Kidney epithelial cell (primary cell): Measurements from ENCODE around the gene CCDC169. TPM values are rescaled to one million over a fixed set of nuclear protein-coding genes. Genes with fewer than 3 reads are reported as not detected.

ENCODE experiments used
- DNase-seq: peaks from one replicate; pipeline ENCODE4 v3.0.0-alpha.2; 2010; ENCODE audit warnings: low read depth
- H3K27me3 ChIP-seq: 2 replicates; pipeline ENCODE4 v1.6.0; 2011; ENCODE audit warnings: low read length; ENCODE audit not compliant: control insufficient read depth, insufficient read depth
- H3K36me3 ChIP-seq: 2 replicates; pipeline ENCODE4 v1.5.1; 2011; ENCODE audit warnings: low read length; ENCODE audit not compliant: control insufficient read depth, insufficient read depth
- H3K4me3 ChIP-seq: 2 replicates; pipeline ENCODE4 v1.5.1; 2011; ENCODE audit warnings: low read depth, mild to moderate bottlenecking, control low read depth, low read length
- CTCF ChIP-seq: IDR thresholded peaks from 2 replicates; pipeline ENCODE4 v1.5.1; 2011; ENCODE audit warnings: mild to moderate bottlenecking, moderate library complexity, low read length, control low read depth, inconsistent platforms; ENCODE audit not compliant: insufficient read depth, poor library complexity, severe bottlenecking
- total RNA-seq: library from RNA; depleted of rRNA; stranded (reverse); fragments of >200 nt; gene quantifications from 2 replicates; pipeline ENCODE4 v1.2.3, GENCODE V29; 2015

CCDC169 gene
- total RNA-seq, 1 donor from 2014 or later = 3.8 TPM

DNA sequence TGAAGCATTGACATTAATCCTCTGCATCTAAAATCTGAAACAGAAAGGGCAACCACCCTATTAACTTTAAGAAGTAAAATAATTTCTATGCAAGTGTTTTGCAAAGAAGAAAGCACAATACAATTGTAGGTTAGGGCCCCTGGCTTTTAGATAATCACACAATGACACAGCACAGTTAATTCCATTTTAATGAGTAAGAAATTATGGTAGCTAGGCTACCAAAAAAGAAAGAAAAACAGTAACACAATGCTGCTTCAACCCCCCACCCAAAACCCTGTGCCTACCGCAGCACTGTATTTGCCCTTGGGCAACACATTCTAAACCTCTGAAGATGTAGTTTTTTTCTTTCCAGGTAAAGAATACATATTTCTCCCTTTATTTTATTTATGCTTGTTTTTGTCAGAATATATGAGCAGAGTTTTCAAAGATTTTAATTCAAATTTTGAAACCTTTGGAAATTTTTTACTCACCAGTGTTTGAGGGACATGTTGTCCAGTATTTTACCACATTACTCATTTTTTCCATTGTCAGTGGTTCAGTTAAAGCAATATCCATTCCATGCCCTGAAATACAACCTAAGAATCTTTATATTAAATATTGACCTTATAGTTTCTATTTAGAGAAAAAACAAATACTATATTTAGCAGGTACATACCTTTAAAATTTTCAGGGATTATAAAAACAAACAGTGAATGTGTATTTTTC, 104.3 kb downstream of the CCDC169 start:
- no peaks in the 10 kb centered on the region for H3K36me3 ChIP-seq
- no peaks in the 10 kb centered on the region for H3K27me3 ChIP-seq
- no peak overlapping the region for H3K4me3 ChIP-seq
- TF ChIP-seq CTCF = no peak
- DNase-seq = peak; percentile 18

GRCh38 chr13:36192166-36192565, 105.4 kb downstream of the CCDC169 start:
- TF ChIP-seq CTCF = no peak
- no peak for DNase-seq
- Histone ChIP-seq H3K4me3 (no peak overlapping the region), H3K36me3 (no peaks in the 10 kb centered on the region), H3K27me3 (no peaks in the 10 kb centered on the region)

DNA sequence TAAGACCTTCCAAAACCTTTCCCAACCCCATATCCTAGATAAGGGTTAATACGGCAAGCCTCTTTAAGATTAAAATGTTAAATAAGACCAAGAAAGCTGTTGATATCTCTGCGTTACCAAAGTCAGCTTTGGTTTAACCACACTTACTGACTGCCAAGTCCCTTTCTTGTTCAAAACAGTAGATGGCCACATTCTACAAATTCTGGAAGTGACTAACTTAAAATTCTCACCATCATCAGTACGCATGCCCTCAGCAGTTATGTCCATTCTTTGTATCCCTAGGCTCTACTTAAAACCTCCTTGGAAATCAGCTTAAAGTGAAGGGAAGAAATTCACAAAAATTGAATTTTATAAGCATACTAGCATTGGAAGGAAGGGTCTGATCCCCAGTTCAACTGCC, 106.8 kb downstream of the CCDC169 start:
- H3K36me3 ChIP-seq = no peaks in the 10 kb centered on the region
- TF ChIP-seq CTCF = no peak
- H3K27me3 ChIP-seq = no peaks in the 10 kb centered on the region
- DNase-seq = no peak
- H3K4me3 ChIP-seq = no peak overlapping the region

DNA sequence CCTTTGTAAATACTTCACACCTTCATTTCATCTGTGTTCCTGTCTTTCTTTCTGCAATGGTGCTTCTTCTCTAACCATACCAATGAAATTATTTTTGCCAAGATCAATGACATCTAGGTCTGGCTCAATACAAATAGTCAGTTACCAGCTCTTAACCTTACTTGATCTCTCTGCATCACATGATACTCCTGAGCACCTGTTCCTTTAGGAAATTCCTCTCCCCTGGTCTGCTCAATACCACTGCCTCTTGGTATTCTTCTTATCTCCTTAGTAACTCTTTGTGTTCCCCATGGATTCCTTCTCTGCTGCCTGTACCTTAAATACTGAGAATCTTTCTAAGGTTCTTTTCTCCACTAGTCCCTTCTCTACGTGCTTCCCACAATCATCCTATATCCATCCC, 109.2 kb downstream of the CCDC169 start:
- no peak for DNase-seq
- Histone ChIP-seq H3K4me3 (no peak overlapping the region), H3K27me3 (no peaks in the 10 kb centered on the region), H3K36me3 (no peaks in the 10 kb centered on the region)
- no peak for TF ChIP-seq CTCF

- Histone ChIP-seq H3K4me3 (no peak overlapping the region), H3K27me3 (no peaks in the 10 kb centered on the region), H3K36me3 (no peaks in the 10 kb centered on the region)
- no peak for DNase-seq
- TF ChIP-seq CTCF = no peak
Measured at GRCh38 chr13:36183901-36184300, 113.7 kb downstream of the CCDC169 start.

Other genes with a start within 250 kb of the CCDC169 start
- 2.9 and 3.4 TPM in 2 replicates for gene DCLK1, start 166.4 kb downstream of the CCDC169 start, total RNA-seq
- 0.07 TPM in 1 of 2 replicates, not detected in the other for gene SOHLH2, start 83.3 kb downstream of the CCDC169 start, total RNA-seq
- gene SPART, start 48.6 kb upstream of the CCDC169 start, total RNA-seq = 41.3 and 51.0 TPM in 2 replicates
- gene CCNA1, start 134.7 kb upstream of the CCDC169 start, total RNA-seq = 0.17 and 0.75 TPM in 2 replicates